ENCODE data around the gene GPRASP2.

GRCh38 chrX:102727761-102728160 lies 15.5 kb downstream of the GPRASP2 start:
- TF ChIP-seq CTCF (IDR thresholded peaks at IDR 0.05) (no peak), POLR2A (IDR thresholded peaks at IDR 0.05) (no peak), EP300 (IDR thresholded peaks at IDR 0.05) (no peak)

Data from ovary (tissue), 3 donors.